Smooth muscle cell (in vitro differentiated cells): ENCODE results near the gene L1CAM. TPM values are rescaled to one million over a fixed set of nuclear protein-coding genes. Genes with fewer than 3 reads are reported as not detected.
A peak's percentile ranks its signal among the peaks of the same experiment; 100 is the strongest.

Source experiments
- DNase-seq: peaks from one replicate; lab custom pipeline; 2025; ENCODE audit not compliant: unreplicated experiment; lab: John Stamatoyannopoulos, UW
- H2AFZ ChIP-seq: fragments of 200-600 bp; sonication (generic); 2 replicates; pipeline ENCODE4 v1.6.0; 2016; ENCODE audit warnings: antibody characterized with exemption, low read depth, mild to moderate bottlenecking
- H3F3A ChIP-seq: fragments of 200-600 bp; sonication (generic); 2 replicates; pipeline ENCODE4 v1.6.0; 2017; ENCODE audit warnings: antibody characterized with exemption, low read depth
- H3K27ac ChIP-seq: fragments of 200-600 bp; sonication (generic); 2 replicates; pipeline ENCODE4 v1.5.1; 2016; ENCODE audit warnings: low read depth, mild to moderate bottlenecking
- H3K27me3 ChIP-seq: fragments of 200-600 bp; sonication (generic); 2 replicates; pipeline ENCODE4 v1.6.1; 2016; ENCODE audit warnings: low read depth, mild to moderate bottlenecking
- H3K36me3 ChIP-seq: fragments of 200-600 bp; sonication (generic); 2 replicates; pipeline ENCODE4 v1.5.1; 2016; ENCODE audit warnings: low read depth
- H3K4me1 ChIP-seq: fragments of 200-600 bp; sonication (generic); 2 replicates; pipeline ENCODE4 v1.5.1; 2016; ENCODE audit warnings: low read depth
- H3K4me2 ChIP-seq: fragments of 200-600 bp; sonication (generic); 2 replicates; pipeline ENCODE4 v1.6.0; 2016; ENCODE audit warnings: mild to moderate bottlenecking
- H3K4me3 ChIP-seq: fragments of 200-600 bp; sonication (generic); 2 replicates; pipeline ENCODE4 v1.5.1; 2016; ENCODE audit warnings: mild to moderate bottlenecking
- H3K79me2 ChIP-seq: fragments of 200-600 bp; sonication (generic); 2 replicates; pipeline ENCODE4 v1.6.0; 2016; ENCODE audit warnings: low read depth, mild to moderate bottlenecking
- H3K9ac ChIP-seq: fragments of 200-600 bp; sonication (generic); 2 replicates; pipeline ENCODE4 v1.6.0; 2016; ENCODE audit warnings: low read depth
- H3K9me3 ChIP-seq: fragments of 200-600 bp; sonication (generic); replicated peaks from 2 replicates; pipeline ENCODE4 v1.5.1; 2016; ENCODE audit warnings: low read depth
- H4K20me1 ChIP-seq: fragments of 200-600 bp; sonication (generic); 2 replicates; pipeline ENCODE4 v1.6.0; 2016; ENCODE audit warnings: low read depth
- WGBS: methylation state at CpG from one replicate; pipeline ENCODE4 v1.1.7; 2016; ENCODE audit warnings: low lambda C conversion rate; 5-methylcytosine and 5-hydroxymethylcytosine counted together
- polyA plus RNA-seq: library from polyadenylated mRNA; unstranded; fragments of >200 nt; fragmentation: Nextera tagmentation; extraction: Ambion mirVana; gene quantifications from 2 replicates; pipeline ENCODE4 v1.2.1, GENCODE V29; 2016
- total RNA-seq: library from RNA; depleted of rRNA; stranded (reverse); fragments of >200 nt; gene quantifications from 2 replicates; pipeline ENCODE4 v1.2.3, GENCODE V29; 2014
- TF ChIP-seq, protein P1 (sequence below): fragments of 200-600 bp; sonication (generic); IDR thresholded peaks from 2 replicates; pipeline ENCODE4 v1.5.1; 2017; ENCODE audit warnings: borderline replicate concordance, mild to moderate bottlenecking, antibody characterized with exemption; ENCODE audit not compliant: insufficient read depth, poor library complexity, severe bottlenecking

Gene L1CAM
- total and polyA plus RNA-seq, 2 experiments from 2014 or later = 27.2 to 68.7 TPM

DNA sequence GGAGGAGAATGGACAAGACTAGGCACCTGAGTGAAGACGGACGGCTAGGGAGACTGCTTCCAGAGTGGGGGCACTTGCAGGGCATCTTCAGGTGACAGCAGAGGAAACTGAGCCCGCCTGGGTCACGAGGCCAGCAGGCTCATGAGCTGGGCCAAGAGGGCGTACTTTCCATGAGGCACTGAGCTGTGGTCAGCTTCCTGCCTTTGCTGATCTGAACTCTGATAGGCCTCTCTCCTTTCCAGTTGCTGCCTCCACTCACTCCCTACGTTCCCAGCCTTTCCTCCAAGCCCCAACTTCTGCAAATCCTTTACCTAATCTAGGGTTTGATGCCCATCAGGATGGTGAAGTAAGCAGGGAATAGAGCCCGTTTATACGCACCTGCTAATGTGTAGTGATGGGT is 1.4 kb upstream of the L1CAM start:
- H3K9ac ChIP-seq = no peak overlapping the region
- no peaks in the 10 kb centered on the region for H3K79me2 ChIP-seq
- H3K4me1 ChIP-seq = peaks cover 10% of the 10 kb centered on the region
- H3K27me3 ChIP-seq = no peaks in the 10 kb centered on the region
- no peak for DNase-seq
- TF ChIP-seq, protein P1, sequence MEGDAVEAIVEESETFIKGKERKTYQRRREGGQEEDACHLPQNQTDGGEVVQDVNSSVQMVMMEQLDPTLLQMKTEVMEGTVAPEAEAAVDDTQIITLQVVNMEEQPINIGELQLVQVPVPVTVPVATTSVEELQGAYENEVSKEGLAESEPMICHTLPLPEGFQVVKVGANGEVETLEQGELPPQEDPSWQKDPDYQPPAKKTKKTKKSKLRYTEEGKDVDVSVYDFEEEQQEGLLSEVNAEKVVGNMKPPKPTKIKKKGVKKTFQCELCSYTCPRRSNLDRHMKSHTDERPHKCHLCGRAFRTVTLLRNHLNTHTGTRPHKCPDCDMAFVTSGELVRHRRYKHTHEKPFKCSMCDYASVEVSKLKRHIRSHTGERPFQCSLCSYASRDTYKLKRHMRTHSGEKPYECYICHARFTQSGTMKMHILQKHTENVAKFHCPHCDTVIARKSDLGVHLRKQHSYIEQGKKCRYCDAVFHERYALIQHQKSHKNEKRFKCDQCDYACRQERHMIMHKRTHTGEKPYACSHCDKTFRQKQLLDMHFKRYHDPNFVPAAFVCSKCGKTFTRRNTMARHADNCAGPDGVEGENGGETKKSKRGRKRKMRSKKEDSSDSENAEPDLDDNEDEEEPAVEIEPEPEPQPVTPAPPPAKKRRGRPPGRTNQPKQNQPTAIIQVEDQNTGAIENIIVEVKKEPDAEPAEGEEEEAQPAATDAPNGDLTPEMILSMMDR = no peak
- no peak overlapping the region for H2AFZ ChIP-seq
- H4K20me1 ChIP-seq = no peaks in the 10 kb centered on the region
- H3K27ac ChIP-seq = no peak overlapping the region
- no peak overlapping the region for H3K4me3 ChIP-seq
- WGBS = 78% methylated on average over 8 of the region's 8 CpGs
- no peak overlapping the region for H3K4me2 ChIP-seq
- H3K9me3 ChIP-seq = no peaks in the 10 kb centered on the region
- no peaks in the 10 kb centered on the region for H3F3A ChIP-seq
- no peaks in the 10 kb centered on the region for H3K36me3 ChIP-seq

DNA sequence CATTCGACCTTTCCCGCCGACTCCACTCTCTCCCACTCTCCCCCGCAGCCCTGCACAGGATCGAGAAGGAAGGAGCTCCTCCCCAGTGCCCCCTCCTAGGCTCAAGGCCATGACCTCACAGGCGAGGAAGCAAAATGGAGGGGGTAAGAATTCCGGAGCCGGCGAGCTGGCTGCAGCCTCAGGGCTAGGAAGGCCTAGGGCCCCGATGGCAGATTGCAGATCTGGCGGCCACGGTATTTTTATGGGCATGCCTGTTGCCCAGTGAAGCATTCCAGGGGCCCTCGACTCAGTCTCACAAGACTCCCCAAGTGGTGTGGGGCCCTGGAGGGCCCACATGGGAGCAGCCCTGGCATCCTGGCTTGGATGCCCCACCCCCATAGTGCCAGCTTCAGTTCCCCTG is 942 bp upstream of the L1CAM start:
- H2AFZ ChIP-seq = no peak overlapping the region
- H3K4me2 ChIP-seq = no peak overlapping the region
- H3K36me3 ChIP-seq = no peaks in the 10 kb centered on the region
- H3K4me1 ChIP-seq = peaks cover 15% of the 10 kb centered on the region
- TF ChIP-seq, protein P1 = no peak
- DNase-seq = no peak
- H3K9me3 ChIP-seq = no peaks in the 10 kb centered on the region
- no peaks in the 10 kb centered on the region for H3F3A ChIP-seq
- H3K27ac ChIP-seq = no peak overlapping the region
- H3K79me2 ChIP-seq = no peaks in the 10 kb centered on the region
- no peaks in the 10 kb centered on the region for H3K27me3 ChIP-seq
- WGBS = 45% methylated on average over 13 of the region's 13 CpGs
- no peak overlapping the region for H3K9ac ChIP-seq
- H4K20me1 ChIP-seq = no peaks in the 10 kb centered on the region
- no peak overlapping the region for H3K4me3 ChIP-seq

DNA sequence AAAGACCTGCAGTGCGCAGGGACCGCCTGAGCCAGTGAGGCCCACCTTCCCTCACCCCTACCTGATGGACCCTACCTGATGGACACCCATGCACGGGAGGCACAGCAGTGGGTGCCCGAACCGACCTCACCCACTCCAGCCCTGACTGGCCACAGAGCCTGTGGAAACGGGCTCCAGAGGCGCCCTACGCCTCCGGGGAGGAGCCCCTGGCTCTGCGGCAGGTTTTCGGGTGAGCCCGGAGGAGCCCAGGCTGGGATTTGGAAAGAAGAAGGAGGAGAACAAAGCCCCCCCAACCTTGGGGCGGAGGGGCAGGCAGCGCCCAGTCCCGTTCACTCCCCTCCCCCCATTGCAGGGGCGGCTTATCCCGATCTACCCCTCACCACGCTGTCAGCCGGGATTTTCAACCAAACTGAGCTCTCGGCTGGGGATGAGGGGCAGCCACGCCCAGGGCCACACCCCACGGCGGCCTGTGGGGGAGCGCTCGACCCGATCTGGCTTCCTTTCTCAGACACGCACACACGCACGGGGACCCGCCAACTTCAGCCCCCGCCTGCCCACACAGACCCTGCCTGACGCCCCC is 675 bp downstream of the L1CAM start:
- WGBS = 68% methylated on average over 19 of the region's 32 CpGs
- Histone ChIP-seq H3K27me3 (no peaks in the 10 kb centered on the region), H3K4me1 (peaks cover 15% of the 10 kb centered on the region), H2AFZ (no peak overlapping the region), H3K9me3 (no peaks in the 10 kb centered on the region), H3K79me2 (no peaks in the 10 kb centered on the region), H3K9ac (no peak overlapping the region), H3K4me3 (peak overlapping the region; percentile 35), H3K4me2 (peak overlapping the region; percentile 80), H4K20me1 (no peaks in the 10 kb centered on the region), H3K36me3 (no peaks in the 10 kb centered on the region), H3F3A (no peaks in the 10 kb centered on the region), H3K27ac (no peak overlapping the region)
- TF ChIP-seq, protein P1 = no peak
- no peak for DNase-seq

DNA sequence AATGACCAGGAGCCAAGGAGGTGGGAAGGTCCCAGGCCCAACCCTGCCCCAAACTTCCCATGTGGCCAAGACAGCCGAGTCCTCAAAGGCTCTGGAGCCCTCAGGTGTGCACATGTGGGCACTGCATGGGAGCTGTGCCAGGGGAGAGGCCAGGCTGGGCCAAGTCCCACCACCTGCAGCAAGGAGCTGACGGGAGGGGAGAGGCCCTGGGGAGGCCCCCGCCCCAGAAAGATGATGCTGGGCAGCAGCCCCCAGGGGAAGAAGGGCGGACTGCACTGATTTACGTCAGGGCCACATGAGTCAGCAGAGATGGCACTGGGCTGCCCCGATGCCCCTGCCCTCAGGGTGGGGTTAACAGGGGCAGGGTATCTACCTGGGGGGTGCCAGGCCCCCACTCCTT is 1.4 kb downstream of the L1CAM start:
- H3K27ac ChIP-seq = no peak overlapping the region
- WGBS = 69% methylated on average over 6 of the region's 6 CpGs
- H3K9ac ChIP-seq = no peak overlapping the region
- H3F3A ChIP-seq = no peaks in the 10 kb centered on the region
- H3K4me2 ChIP-seq = peak overlapping the region; percentile 80
- no peaks in the 10 kb centered on the region for H3K27me3 ChIP-seq
- DNase-seq = no peak
- TF ChIP-seq, protein P1 = no peak
- H3K79me2 ChIP-seq = no peaks in the 10 kb centered on the region
- peaks cover 5% of the 10 kb centered on the region for H4K20me1 ChIP-seq
- H3K4me3 ChIP-seq = no peak overlapping the region
- no peaks in the 10 kb centered on the region for H3K36me3 ChIP-seq
- H2AFZ ChIP-seq = no peak overlapping the region
- H3K4me1 ChIP-seq = peaks cover 15% of the 10 kb centered on the region
- H3K9me3 ChIP-seq = no peaks in the 10 kb centered on the region
